Measurements from ENCODE around the gene MORN5. TPM values are rescaled to one million over a fixed set of nuclear protein-coding genes. Genes with fewer than 3 reads are reported as not detected.

Gene MORN5
- total RNA-seq, 1 donor from 2014 or later: 0.64 TPM

DNA sequence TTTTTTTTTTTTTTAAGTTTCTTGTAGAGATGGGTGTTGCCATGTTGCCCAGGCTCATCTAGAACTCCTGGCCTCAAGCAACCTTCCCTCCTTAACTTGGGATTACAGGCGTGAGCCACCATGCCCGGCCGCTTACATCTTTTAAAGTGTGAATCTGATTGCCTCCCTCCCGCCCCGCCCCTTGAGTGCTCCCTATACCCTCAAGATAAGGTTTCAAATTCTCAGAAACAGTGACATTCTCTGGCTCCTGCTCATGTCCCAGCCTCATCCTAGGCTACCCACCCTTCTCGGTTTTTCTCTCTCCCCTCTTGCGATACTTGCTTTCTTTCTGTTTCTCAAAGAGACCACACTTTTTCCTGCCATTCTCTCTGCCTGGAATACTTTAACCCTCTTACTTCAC, 12.4 kb downstream of the MORN5 start:
- H3K36me3 Mint-ChIP-seq (ENCODE audit: low read depth, unreplicated experiment): peaks cover 14% of the 10 kb centered on the region

GRCh38 chr9:122173670-122174069, 14.0 kb downstream of the MORN5 start:
- H3K27ac Mint-ChIP-seq (ENCODE audit: unreplicated experiment): no peak overlapping the region
- H3K27me3 Mint-ChIP-seq (ENCODE audit: unreplicated experiment): peaks cover 6% of the 10 kb centered on the region
- no peaks in the 10 kb centered on the region for H3K9me3 Mint-ChIP-seq (ENCODE audit: unreplicated experiment)
- no peak for DNase-seq (ENCODE audit: low spot score)
- H3K4me3 Mint-ChIP-seq (ENCODE audit: unreplicated experiment): no peak overlapping the region
- peaks cover 4% of the 10 kb centered on the region for H3K36me3 Mint-ChIP-seq (ENCODE audit: low read depth, unreplicated experiment)
- H3K4me1 Mint-ChIP-seq (ENCODE audit: unreplicated experiment): peaks cover 8% of the 10 kb centered on the region
- TF ChIP-seq, protein P1, sequence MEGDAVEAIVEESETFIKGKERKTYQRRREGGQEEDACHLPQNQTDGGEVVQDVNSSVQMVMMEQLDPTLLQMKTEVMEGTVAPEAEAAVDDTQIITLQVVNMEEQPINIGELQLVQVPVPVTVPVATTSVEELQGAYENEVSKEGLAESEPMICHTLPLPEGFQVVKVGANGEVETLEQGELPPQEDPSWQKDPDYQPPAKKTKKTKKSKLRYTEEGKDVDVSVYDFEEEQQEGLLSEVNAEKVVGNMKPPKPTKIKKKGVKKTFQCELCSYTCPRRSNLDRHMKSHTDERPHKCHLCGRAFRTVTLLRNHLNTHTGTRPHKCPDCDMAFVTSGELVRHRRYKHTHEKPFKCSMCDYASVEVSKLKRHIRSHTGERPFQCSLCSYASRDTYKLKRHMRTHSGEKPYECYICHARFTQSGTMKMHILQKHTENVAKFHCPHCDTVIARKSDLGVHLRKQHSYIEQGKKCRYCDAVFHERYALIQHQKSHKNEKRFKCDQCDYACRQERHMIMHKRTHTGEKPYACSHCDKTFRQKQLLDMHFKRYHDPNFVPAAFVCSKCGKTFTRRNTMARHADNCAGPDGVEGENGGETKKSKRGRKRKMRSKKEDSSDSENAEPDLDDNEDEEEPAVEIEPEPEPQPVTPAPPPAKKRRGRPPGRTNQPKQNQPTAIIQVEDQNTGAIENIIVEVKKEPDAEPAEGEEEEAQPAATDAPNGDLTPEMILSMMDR (IDR thresholded peaks at IDR 0.05; ENCODE audit: unreplicated experiment): no peak

More for the DNA sequence above, 12.4 kb downstream of the MORN5 start:
- Mint-ChIP-seq H3K4me3 (ENCODE audit: unreplicated experiment) (no peak overlapping the region), H3K27me3 (ENCODE audit: unreplicated experiment) (peaks cover 8% of the 10 kb centered on the region), H3K9me3 (ENCODE audit: unreplicated experiment) (peaks cover 5% of the 10 kb centered on the region), H3K4me1 (ENCODE audit: unreplicated experiment) (peaks cover 8% of the 10 kb centered on the region), H3K27ac (ENCODE audit: unreplicated experiment) (no peak overlapping the region)
- TF ChIP-seq, protein P1 (IDR thresholded peaks at IDR 0.05; ENCODE audit: unreplicated experiment): no peak
- DNase-seq (ENCODE audit: low spot score): no peak

- H3K9me3 Mint-ChIP-seq (ENCODE audit: unreplicated experiment): no peaks in the 10 kb centered on the region
- TF ChIP-seq, protein P1 (IDR thresholded peaks at IDR 0.05; ENCODE audit: unreplicated experiment): no peak
- H3K27ac Mint-ChIP-seq (ENCODE audit: unreplicated experiment): no peak overlapping the region
- peaks cover 6% of the 10 kb centered on the region for H3K27me3 Mint-ChIP-seq (ENCODE audit: unreplicated experiment)
- peaks cover 8% of the 10 kb centered on the region for H3K4me1 Mint-ChIP-seq (ENCODE audit: unreplicated experiment)
- no peak overlapping the region for H3K4me3 Mint-ChIP-seq (ENCODE audit: unreplicated experiment)
- DNase-seq (ENCODE audit: low spot score): no peak
- H3K36me3 Mint-ChIP-seq (ENCODE audit: low read depth, unreplicated experiment): peaks cover 4% of the 10 kb centered on the region
These were observed 17.2 kb downstream of the MORN5 start for GRCh38 chr9:122176916-122177315.

DNA sequence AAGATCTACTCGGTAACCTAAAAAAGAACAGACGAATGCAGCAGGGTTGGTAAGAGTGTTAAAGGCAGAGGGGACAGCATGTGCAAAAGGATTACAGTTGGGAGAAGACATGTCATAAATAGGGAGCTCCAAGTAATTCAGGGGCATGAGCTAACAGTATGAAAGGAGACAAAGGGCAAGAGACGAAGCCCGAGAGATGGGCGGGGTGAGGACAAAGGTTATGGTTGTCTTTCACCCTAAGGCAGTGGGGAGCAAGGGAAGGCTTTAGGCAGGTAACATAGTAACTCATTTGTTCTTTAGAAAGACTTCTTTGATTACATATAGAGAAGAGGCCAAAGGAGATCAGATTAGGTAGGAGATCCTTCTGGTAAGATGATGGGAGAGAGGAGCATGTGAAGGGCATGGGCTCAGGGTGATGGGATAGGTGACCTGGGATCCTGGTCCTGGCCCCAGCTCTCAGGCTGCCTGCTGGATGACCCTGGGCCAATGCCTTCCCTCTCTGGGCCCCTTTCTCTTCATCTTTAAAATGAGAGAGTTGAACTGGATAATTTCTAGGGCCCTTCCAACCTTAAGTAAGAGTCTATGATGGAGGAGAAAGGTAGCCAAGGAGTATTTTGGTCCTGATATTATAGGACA, 19.5 kb downstream of the MORN5 start:
- Mint-ChIP-seq H3K27me3 (ENCODE audit: unreplicated experiment) (peaks cover 4% of the 10 kb centered on the region), H3K9me3 (ENCODE audit: unreplicated experiment) (no peaks in the 10 kb centered on the region), H3K27ac (ENCODE audit: unreplicated experiment) (no peak overlapping the region), H3K36me3 (ENCODE audit: low read depth, unreplicated experiment) (no peaks in the 10 kb centered on the region), H3K4me1 (ENCODE audit: unreplicated experiment) (peaks cover 6% of the 10 kb centered on the region), H3K4me3 (ENCODE audit: unreplicated experiment) (no peak overlapping the region)
- TF ChIP-seq, protein P1 (IDR thresholded peaks at IDR 0.05; ENCODE audit: unreplicated experiment): no peak
- no peak for DNase-seq (ENCODE audit: low spot score)

DNA sequence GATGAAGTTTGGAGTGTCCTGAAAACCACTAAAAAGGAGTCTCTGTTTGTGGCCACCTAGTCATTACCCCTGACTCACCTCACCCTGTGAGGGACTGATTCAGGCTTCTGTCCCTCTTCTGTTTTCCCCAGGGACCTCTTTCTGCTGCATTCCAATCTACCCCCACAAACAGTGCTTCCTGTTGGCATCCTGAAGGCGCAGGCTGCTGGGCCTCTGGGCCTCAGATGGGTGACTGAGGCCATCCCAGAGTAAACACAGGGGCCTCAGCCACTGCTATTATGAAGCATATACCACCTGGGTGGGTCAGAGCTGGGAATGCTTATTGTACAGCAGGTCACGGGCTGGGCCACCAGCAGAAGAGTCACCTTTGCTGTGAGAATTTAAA, 20.0 kb downstream of the MORN5 start:
- H3K9me3 Mint-ChIP-seq (ENCODE audit: unreplicated experiment): no peaks in the 10 kb centered on the region
- no peak overlapping the region for H3K4me3 Mint-ChIP-seq (ENCODE audit: unreplicated experiment)
- DNase-seq (ENCODE audit: low spot score): no peak
- H3K36me3 Mint-ChIP-seq (ENCODE audit: low read depth, unreplicated experiment): no peaks in the 10 kb centered on the region
- TF ChIP-seq, protein P1 (IDR thresholded peaks at IDR 0.05; ENCODE audit: unreplicated experiment): no peak
- no peak overlapping the region for H3K27ac Mint-ChIP-seq (ENCODE audit: unreplicated experiment)
- H3K27me3 Mint-ChIP-seq (ENCODE audit: unreplicated experiment): peaks cover 4% of the 10 kb centered on the region
- peaks cover 6% of the 10 kb centered on the region for H3K4me1 Mint-ChIP-seq (ENCODE audit: unreplicated experiment)

All from endothelial cell (in vitro differentiated cells).